Smooth muscle cell (in vitro differentiated cells): Measurements from ENCODE around the gene RAD51D. TPM values are rescaled to one million over a fixed set of nuclear protein-coding genes. Genes with fewer than 3 reads are reported as not detected.

Experiments
- DNase-seq: peaks from one replicate; lab custom pipeline; 2025; ENCODE audit not compliant: unreplicated experiment; lab: John Stamatoyannopoulos, UW
- H2AFZ ChIP-seq: fragments of 200-600 bp; sonication (generic); 2 replicates; pipeline ENCODE4 v1.6.0; 2016; ENCODE audit warnings: antibody characterized with exemption, low read depth, mild to moderate bottlenecking
- H3F3A ChIP-seq: fragments of 200-600 bp; sonication (generic); 2 replicates; pipeline ENCODE4 v1.6.0; 2017; ENCODE audit warnings: antibody characterized with exemption, low read depth
- H3K27ac ChIP-seq: fragments of 200-600 bp; sonication (generic); 2 replicates; pipeline ENCODE4 v1.5.1; 2016; ENCODE audit warnings: low read depth, mild to moderate bottlenecking
- H3K27me3 ChIP-seq: fragments of 200-600 bp; sonication (generic); 2 replicates; pipeline ENCODE4 v1.6.1; 2016; ENCODE audit warnings: low read depth, mild to moderate bottlenecking
- H3K36me3 ChIP-seq: fragments of 200-600 bp; sonication (generic); 2 replicates; pipeline ENCODE4 v1.5.1; 2016; ENCODE audit warnings: low read depth
- H3K4me1 ChIP-seq: fragments of 200-600 bp; sonication (generic); 2 replicates; pipeline ENCODE4 v1.5.1; 2016; ENCODE audit warnings: low read depth
- H3K4me2 ChIP-seq: fragments of 200-600 bp; sonication (generic); 2 replicates; pipeline ENCODE4 v1.6.0; 2016; ENCODE audit warnings: mild to moderate bottlenecking
- H3K4me3 ChIP-seq: fragments of 200-600 bp; sonication (generic); 2 replicates; pipeline ENCODE4 v1.5.1; 2016; ENCODE audit warnings: mild to moderate bottlenecking
- H3K79me2 ChIP-seq: fragments of 200-600 bp; sonication (generic); 2 replicates; pipeline ENCODE4 v1.6.0; 2016; ENCODE audit warnings: low read depth, mild to moderate bottlenecking
- H3K9ac ChIP-seq: fragments of 200-600 bp; sonication (generic); 2 replicates; pipeline ENCODE4 v1.6.0; 2016; ENCODE audit warnings: low read depth
- H3K9me3 ChIP-seq: fragments of 200-600 bp; sonication (generic); replicated peaks from 2 replicates; pipeline ENCODE4 v1.5.1; 2016; ENCODE audit warnings: low read depth
- H4K20me1 ChIP-seq: fragments of 200-600 bp; sonication (generic); 2 replicates; pipeline ENCODE4 v1.6.0; 2016; ENCODE audit warnings: low read depth
- WGBS: methylation state at CpG from one replicate; pipeline ENCODE4 v1.1.7; 2016; ENCODE audit warnings: low lambda C conversion rate; 5-methylcytosine and 5-hydroxymethylcytosine counted together
- polyA plus RNA-seq: library from polyadenylated mRNA; unstranded; fragments of >200 nt; fragmentation: Nextera tagmentation; extraction: Ambion mirVana; gene quantifications from 2 replicates; pipeline ENCODE4 v1.2.1, GENCODE V29; 2016
- total RNA-seq: library from RNA; depleted of rRNA; stranded (reverse); fragments of >200 nt; gene quantifications from 2 replicates; pipeline ENCODE4 v1.2.3, GENCODE V29; 2014
- TF ChIP-seq, protein P1 (sequence below): fragments of 200-600 bp; sonication (generic); IDR thresholded peaks from 2 replicates; pipeline ENCODE4 v1.5.1; 2017; ENCODE audit warnings: borderline replicate concordance, mild to moderate bottlenecking, antibody characterized with exemption; ENCODE audit not compliant: insufficient read depth, poor library complexity, severe bottlenecking

Gene RAD51D
- total and polyA plus RNA-seq, 2 experiments from 2014 or later = 1.4 to 5.5 TPM

DNA sequence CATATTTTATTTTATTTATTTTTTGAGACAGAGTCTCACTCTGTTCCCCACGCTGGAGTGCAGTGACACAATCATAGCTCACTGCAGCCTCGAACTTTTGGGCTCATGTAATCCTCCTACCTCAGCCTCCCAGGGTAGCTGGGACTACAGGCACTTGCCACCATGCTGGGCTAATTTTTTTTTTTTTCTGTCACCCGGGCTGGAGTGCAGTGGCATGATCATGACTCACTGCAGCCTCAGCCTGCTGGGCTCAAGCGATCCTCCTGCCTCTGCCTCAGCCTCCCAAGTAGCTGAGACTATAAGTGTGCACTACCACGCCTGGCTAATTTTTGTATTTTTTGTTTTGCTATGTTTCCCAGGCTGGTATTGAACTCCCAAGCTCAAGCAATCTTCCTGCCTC is 45.1 kb upstream of the RAD51D start:
- TF ChIP-seq, protein P1, sequence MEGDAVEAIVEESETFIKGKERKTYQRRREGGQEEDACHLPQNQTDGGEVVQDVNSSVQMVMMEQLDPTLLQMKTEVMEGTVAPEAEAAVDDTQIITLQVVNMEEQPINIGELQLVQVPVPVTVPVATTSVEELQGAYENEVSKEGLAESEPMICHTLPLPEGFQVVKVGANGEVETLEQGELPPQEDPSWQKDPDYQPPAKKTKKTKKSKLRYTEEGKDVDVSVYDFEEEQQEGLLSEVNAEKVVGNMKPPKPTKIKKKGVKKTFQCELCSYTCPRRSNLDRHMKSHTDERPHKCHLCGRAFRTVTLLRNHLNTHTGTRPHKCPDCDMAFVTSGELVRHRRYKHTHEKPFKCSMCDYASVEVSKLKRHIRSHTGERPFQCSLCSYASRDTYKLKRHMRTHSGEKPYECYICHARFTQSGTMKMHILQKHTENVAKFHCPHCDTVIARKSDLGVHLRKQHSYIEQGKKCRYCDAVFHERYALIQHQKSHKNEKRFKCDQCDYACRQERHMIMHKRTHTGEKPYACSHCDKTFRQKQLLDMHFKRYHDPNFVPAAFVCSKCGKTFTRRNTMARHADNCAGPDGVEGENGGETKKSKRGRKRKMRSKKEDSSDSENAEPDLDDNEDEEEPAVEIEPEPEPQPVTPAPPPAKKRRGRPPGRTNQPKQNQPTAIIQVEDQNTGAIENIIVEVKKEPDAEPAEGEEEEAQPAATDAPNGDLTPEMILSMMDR = no peak
- 83% methylated on average over 5 of the region's 5 CpGs for WGBS
- H3K9me3 ChIP-seq = no peaks in the 10 kb centered on the region
- H3K4me2 ChIP-seq = no peak overlapping the region
- H3K79me2 ChIP-seq = no peaks in the 10 kb centered on the region
- no peaks in the 10 kb centered on the region for H3F3A ChIP-seq
- no peak for DNase-seq
- H3K9ac ChIP-seq = no peak overlapping the region
- no peaks in the 10 kb centered on the region for H4K20me1 ChIP-seq
- H3K4me3 ChIP-seq = no peak overlapping the region
- no peaks in the 10 kb centered on the region for H3K36me3 ChIP-seq
- H3K27me3 ChIP-seq = no peaks in the 10 kb centered on the region
- H3K27ac ChIP-seq = no peak overlapping the region
- no peak overlapping the region for H2AFZ ChIP-seq
- H3K4me1 ChIP-seq = no peaks in the 10 kb centered on the region

DNA sequence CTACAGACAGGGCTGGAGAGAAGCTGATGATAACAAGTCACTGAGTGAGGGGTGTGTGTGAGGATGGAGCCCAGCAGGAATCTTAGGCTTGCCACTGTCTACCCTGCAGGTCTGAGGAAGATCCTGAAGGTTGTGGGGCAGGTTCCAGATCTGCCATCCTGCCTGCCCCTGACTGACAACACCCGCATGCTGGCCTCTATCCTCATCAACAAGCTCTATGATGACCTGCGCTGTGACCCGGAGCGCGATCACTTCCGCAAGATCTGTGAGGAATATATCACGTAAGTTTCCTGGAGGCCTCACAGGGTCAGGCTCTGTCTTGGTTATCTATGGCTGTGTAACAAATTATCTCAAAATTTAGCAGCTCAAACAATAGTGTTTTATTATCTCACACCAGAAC is 44.2 kb upstream of the RAD51D start:
- 99% methylated on average over 7 of the region's 7 CpGs for WGBS
- no peak for DNase-seq
- no peaks in the 10 kb centered on the region for H3K36me3 ChIP-seq
- TF ChIP-seq, protein P1 = no peak
- H3K9me3 ChIP-seq = no peaks in the 10 kb centered on the region
- H3K9ac ChIP-seq = no peak overlapping the region
- no peaks in the 10 kb centered on the region for H3K79me2 ChIP-seq
- H4K20me1 ChIP-seq = no peaks in the 10 kb centered on the region
- H3K4me2 ChIP-seq = no peak overlapping the region
- no peaks in the 10 kb centered on the region for H3K4me1 ChIP-seq
- H3K27ac ChIP-seq = no peak overlapping the region
- H3K4me3 ChIP-seq = no peak overlapping the region
- no peaks in the 10 kb centered on the region for H3F3A ChIP-seq
- no peak overlapping the region for H2AFZ ChIP-seq
- H3K27me3 ChIP-seq = no peaks in the 10 kb centered on the region

DNA sequence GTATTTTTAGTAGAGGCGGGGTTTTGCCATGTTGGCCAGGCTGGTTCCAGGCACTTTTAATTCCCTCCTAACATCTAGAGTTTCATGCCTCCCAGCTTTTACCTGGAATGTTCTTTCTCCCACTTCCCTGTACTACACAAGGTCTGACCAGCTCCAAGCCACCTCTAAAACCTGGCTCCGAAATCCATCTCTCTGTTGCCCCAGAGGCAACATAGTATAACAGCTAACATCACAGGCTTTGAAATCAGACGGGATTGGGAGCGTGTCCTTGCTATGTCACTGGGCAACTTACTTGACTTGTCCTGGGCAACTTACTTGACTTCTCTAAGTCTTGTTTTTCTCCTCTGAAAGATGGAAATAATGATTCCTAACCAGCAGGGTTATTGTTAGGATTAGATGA is 43.1 kb upstream of the RAD51D start:
- Histone ChIP-seq H2AFZ (no peak overlapping the region), H3K4me2 (no peak overlapping the region), H3K4me1 (no peaks in the 10 kb centered on the region), H3K36me3 (no peaks in the 10 kb centered on the region), H3K4me3 (no peak overlapping the region), H3K79me2 (no peaks in the 10 kb centered on the region), H3K27ac (no peak overlapping the region), H3K9me3 (no peaks in the 10 kb centered on the region), H4K20me1 (no peaks in the 10 kb centered on the region), H3F3A (no peaks in the 10 kb centered on the region), H3K9ac (no peak overlapping the region), H3K27me3 (peaks cover 4% of the 10 kb centered on the region)
- DNase-seq = no peak
- TF ChIP-seq, protein P1 = no peak
- WGBS = 90% methylated on average over 4 of the region's 4 CpGs

DNA sequence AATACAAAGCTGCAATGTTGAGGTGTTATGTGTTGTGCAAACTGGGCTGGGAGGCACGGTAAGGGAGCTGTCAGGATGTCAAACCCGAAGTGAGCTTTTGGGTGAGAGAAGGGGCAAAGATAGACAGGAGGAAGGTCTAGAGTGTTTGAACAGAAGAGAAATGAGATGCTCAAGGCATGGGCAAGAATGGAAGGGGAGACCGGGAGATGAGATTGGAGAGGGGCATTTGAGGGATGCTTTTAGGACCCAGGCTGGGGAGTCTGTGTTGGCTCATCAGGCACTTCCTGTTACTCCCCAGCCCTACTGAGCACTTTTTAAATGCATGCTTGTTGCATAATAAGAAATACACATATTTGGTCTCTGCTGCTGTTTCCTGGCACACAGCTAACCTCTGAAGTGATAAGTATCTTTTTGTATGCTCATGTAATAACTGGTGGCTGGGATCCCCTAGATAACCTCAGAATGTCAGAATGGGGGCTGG is 41.7 kb upstream of the RAD51D start:
- no peak overlapping the region for H3K4me2 ChIP-seq
- no peak for DNase-seq
- H3K9me3 ChIP-seq = no peaks in the 10 kb centered on the region
- H3K9ac ChIP-seq = no peak overlapping the region
- H3K4me1 ChIP-seq = no peaks in the 10 kb centered on the region
- 83% methylated on average over 3 of the region's 3 CpGs for WGBS
- H3K27ac ChIP-seq = no peak overlapping the region
- no peak overlapping the region for H3K4me3 ChIP-seq
- no peaks in the 10 kb centered on the region for H3K36me3 ChIP-seq
- no peak overlapping the region for H2AFZ ChIP-seq
- no peaks in the 10 kb centered on the region for H4K20me1 ChIP-seq
- TF ChIP-seq, protein P1 = no peak
- no peaks in the 10 kb centered on the region for H3F3A ChIP-seq
- H3K27me3 ChIP-seq = peaks cover 4% of the 10 kb centered on the region
- no peaks in the 10 kb centered on the region for H3K79me2 ChIP-seq
